ENCODE data around the gene SIX1.
A peak's percentile ranks its signal among the peaks of the same experiment; 100 is the strongest.

The SIX1 gene

DNA sequence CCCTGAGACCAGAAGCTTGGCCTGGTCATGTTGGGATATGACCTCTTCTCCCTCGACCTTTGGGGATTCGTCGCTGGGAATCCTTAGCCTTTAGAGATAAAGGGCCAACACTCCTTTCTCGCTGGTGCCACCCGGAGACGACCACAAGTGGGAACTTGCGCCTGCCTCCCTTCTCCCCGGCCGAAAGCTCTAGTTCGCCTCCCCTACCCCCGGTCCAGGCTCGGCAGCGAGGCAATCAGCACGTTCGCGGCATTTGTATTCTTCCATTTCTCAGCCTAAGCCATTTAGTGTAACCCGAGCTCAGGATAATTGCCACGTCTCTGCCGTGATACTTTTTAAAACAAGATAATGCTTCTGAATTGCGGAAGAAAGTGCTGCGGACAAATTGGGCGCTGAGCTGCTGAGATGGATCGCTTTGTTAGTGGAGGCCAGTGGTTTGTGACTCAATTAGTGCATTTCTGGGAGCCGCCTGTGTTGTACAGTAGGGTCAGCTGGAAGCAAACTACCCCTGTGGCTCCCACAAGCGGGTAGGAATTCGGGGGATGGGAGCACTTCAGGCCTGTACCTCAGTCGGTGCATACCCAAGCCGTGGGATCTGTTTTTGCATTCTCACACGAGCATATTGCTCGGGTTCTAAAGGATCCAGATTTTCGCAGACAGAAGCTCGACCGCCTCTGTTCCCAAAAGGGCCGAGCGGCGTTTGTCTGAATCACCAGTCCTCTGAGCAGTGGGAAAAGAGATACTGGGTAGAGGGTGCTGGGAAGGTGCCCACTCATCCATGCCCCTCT, 6.8 kb upstream of the SIX1 start:
- peak overlapping the region; percentile 53 for H3K4me3 ChIP-seq (ENCODE audit: low read depth, low read length)
- in situ Hi-C loops (cut with HindIII; ENCODE audit: low sequenced_read_pairs) = no loop called here
- TF ChIP-seq, protein P1, sequence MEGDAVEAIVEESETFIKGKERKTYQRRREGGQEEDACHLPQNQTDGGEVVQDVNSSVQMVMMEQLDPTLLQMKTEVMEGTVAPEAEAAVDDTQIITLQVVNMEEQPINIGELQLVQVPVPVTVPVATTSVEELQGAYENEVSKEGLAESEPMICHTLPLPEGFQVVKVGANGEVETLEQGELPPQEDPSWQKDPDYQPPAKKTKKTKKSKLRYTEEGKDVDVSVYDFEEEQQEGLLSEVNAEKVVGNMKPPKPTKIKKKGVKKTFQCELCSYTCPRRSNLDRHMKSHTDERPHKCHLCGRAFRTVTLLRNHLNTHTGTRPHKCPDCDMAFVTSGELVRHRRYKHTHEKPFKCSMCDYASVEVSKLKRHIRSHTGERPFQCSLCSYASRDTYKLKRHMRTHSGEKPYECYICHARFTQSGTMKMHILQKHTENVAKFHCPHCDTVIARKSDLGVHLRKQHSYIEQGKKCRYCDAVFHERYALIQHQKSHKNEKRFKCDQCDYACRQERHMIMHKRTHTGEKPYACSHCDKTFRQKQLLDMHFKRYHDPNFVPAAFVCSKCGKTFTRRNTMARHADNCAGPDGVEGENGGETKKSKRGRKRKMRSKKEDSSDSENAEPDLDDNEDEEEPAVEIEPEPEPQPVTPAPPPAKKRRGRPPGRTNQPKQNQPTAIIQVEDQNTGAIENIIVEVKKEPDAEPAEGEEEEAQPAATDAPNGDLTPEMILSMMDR (IDR thresholded peaks at IDR 0.05; ENCODE audit: low read depth, low read length, missing control alignments) = no peak
- DNase-seq (ENCODE audit: low read depth) = no peak

DNA sequence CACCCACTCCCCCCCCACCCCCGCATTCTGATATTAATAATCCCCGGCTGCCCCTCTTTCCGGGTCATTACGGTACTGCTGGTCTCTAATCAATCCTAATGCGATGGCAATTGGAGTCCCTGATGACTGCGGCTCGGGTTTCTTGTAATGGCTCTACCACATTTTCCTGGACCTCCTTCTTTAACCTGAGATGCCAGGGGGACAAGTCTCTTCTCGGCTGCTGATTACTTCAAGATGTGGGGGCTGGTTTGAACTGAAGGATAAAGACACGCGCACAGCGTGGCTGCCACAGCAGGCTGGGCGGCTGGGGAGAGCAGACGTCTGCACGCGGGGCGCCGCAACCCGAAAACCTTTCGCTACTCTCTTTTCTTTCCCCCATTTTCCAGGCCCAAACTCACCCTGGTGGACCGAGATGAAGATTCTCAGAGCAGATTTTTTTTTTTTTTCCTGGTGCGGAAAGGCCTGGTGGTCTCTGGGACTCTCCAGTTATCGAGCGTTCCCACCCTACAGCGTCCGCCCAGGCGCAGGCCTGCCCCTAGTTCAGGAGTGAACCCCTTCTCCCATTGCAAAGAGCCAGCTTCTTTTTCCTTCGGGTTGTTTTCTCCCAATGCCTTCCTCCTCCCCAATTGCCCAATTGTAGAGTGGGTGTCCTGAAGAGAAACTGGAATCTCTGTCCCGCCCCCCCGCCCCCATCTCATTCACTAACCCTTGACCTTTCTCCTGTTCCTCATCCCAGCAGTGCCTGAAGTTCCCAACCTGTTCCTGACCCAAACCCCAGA, 6.0 kb upstream of the SIX1 start:
- TF ChIP-seq, protein P1 (IDR thresholded peaks at IDR 0.05; ENCODE audit: low read depth, low read length, missing control alignments) = no peak
- in situ Hi-C loops (cut with HindIII; ENCODE audit: low sequenced_read_pairs) = no loop called here
- no peak overlapping the region for H3K4me3 ChIP-seq (ENCODE audit: low read depth, low read length)
- DNase-seq (ENCODE audit: low read depth) = no peak

DNA sequence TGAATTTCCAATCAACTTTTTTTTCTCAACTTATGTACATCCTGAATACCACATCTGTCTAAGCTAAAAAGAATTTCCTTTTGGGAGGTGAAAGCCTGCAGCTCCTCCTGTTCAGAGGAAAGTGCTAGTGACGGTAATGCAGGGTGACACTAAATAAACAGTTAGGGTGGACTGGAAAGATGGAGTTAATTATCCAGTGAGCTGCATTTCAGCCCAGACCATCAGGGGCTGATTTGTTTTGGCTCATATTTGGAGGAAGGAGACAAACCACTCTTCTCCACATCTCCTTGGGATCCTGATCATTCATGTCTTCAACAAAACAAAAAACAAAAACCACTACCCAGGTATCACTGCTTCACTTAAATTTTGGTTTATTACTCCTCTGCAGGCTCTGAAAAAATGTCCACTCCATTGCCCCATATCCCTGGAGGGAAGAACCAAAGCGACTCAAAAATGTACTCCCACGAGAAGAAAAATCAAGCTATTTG, 5.1 kb upstream of the SIX1 start:
- in situ Hi-C loops (cut with HindIII; ENCODE audit: low sequenced_read_pairs) = no loop called here
- TF ChIP-seq, protein P1 (IDR thresholded peaks at IDR 0.05; ENCODE audit: low read depth, low read length, missing control alignments) = no peak

DNA sequence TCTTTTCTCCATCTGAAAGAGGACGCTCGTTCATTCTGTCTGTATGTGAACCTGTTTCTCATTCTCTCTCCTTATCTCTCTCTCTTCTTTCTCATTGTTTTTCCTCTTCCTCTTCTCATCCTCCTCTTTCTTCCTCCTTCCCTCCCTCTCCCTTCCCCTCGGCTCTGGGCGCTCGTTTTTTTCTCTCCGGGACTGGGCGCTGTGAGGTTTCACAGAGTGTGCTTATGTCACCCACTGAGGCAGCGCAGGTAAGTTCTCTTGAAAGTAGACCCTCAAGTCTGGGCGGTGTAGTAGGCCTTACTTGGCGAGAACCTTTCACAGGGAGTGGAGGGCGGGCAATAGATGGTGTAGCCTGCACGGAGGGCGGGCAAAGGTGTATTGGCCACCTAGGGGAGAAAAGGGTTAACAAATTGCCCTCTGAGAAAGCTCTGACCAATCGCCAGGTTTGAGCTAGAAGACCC, 4.5 kb upstream of the SIX1 start:
- no peak overlapping the region for H3K4me3 ChIP-seq (ENCODE audit: low read depth, low read length)
- in situ Hi-C loops (cut with HindIII; ENCODE audit: low sequenced_read_pairs) = no loop called here
- no peak for DNase-seq (ENCODE audit: low read depth)
- TF ChIP-seq, protein P1 (IDR thresholded peaks at IDR 0.05; ENCODE audit: low read depth, low read length, missing control alignments) = no peak

More for the DNA sequence above, 5.1 kb upstream of the SIX1 start:
- DNase-seq (ENCODE audit: low read depth) = no peak
- H3K4me3 ChIP-seq (ENCODE audit: low read depth, low read length) = no peak overlapping the region

DNA sequence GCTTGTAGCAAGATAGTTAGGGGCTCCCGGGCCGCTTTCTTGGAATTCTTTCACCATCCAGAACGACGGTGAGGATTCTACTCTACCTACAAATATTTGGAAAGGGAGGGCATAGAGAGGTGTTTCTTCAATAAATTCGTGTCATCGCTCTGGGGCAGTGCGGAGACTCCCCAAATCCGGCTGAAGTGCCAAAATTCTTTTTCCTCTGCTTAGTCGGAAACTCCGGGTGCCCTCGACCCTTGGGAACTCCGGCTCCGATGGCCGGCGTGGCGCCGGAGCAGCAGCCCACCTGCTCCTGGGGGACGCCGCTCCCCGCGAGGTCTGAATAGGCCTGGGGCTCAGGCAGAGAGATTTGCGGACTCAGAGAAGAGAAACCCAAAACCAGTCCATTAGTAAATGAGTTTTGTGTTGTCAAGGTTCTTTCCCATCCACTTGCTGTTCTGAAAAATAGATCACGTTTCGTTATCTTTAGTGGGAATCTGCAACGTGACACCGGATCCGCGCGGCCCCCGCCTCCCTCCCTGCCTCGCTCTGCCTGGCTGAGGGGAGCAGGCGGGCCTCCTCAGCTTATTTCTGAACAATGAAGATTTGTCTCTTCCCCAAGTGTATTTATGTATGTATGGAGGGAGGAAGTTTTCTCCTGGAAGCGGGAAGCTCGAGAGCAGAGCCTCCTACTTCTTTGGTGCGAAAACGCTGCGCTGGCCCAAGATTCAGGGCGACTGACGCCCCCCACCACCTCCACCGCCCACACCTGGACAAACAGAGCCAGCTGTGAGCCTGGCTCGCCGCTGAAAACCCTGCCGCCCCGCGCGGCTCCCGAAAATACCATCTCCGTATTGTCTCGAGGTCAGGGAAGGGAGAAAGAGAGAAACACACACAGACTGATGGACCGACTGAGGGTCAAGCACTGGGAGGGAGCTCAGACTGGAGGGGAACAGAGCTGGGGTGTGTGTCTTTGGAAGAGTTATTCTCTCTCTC, 3.7 kb upstream of the SIX1 start:
- no peak for DNase-seq (ENCODE audit: low read depth)
- TF ChIP-seq, protein P1 (IDR thresholded peaks at IDR 0.05; ENCODE audit: low read depth, low read length, missing control alignments) = no peak
- in situ Hi-C loops (cut with HindIII; ENCODE audit: low sequenced_read_pairs) = no loop called here
- no peak overlapping the region for H3K4me3 ChIP-seq (ENCODE audit: low read depth, low read length)
